Ascending aorta (tissue), 2 donors: Measurements from ENCODE around the gene TNIK. TPM values are rescaled to one million over a fixed set of nuclear protein-coding genes. Genes with fewer than 3 reads are reported as not detected.

ENCODE experiments used
- DNase-seq, 2 donors: peaks; one replicate each; pipeline ENCODE4 v3.0.0-alpha.2; 2019; ENCODE audit warnings: low spot score in 2 of 2
- H3K27ac ChIP-seq, 2 donors: fragments of 200-600 bp; sonication (generic); one replicate each; pipeline ENCODE4 v1.5.1; 2016 to 2017; ENCODE audit warnings: mild to moderate bottlenecking in 1 of 2
- H3K27me3 ChIP-seq: fragments of 200-600 bp; sonication (generic); one replicate; pipeline ENCODE4 v1.5.1; 2017
- H3K36me3 ChIP-seq, 2 donors: fragments of 200-600 bp; sonication (generic); one replicate each; pipeline ENCODE4 v1.5.1; 2016
- H3K4me1 ChIP-seq, 2 donors: fragments of 200-600 bp; sonication (generic); one replicate each; pipeline ENCODE4 v1.5.1; 2016 to 2017; ENCODE audit warnings: mild to moderate bottlenecking in 1 of 2
- H3K4me3 ChIP-seq, 2 donors: fragments of 200-600 bp; sonication (generic); one replicate each; pipeline ENCODE4 v1.5.1; 2016 to 2017; ENCODE audit warnings: mild to moderate bottlenecking in 1 of 2
- H3K9me3 ChIP-seq, 2 donors: fragments of 200-600 bp; sonication (generic); one replicate each; pipeline ENCODE4 v1.5.1; 2016
- CTCF ChIP-seq, 3 experiments: fragments of 200-600 bp in 2 of 3; fragments of 450-650 bp in 1 of 3; sonication (generic) in 2 of 3; IDR thresholded peaks; one replicate each; pipeline ENCODE4 v1.5.1; 2016 to 2019; ENCODE audit warnings: antibody characterized with exemption in 3 of 3, mild to moderate bottlenecking in 1 of 3, moderate library complexity in 1 of 3
- intact Hi-C: fragments of 100-400 bp; cut with DNase I; formaldehyde crosslinking; loops from one replicate; pipeline ENCODE4 v1.15.1; 2023
- total RNA-seq: library from RNA; depleted of rRNA; stranded (reverse); fragments of >200 nt; gene quantifications from one replicate; pipeline ENCODE4 v1.1.0, GENCODE V29; 2016

The TNIK gene
- total RNA-seq, 1 donor from 2014 or later = 0.75 TPM

GRCh38 chr3:171436380-171436779, 23.8 kb downstream of the TNIK start:
- DNase-seq = no peak
- no peak for TF ChIP-seq CTCF (IDR thresholded peaks at IDR 0.05)
- no peaks in the 10 kb centered on the region for H3K36me3 ChIP-seq
- no peak overlapping the region for H3K4me3 ChIP-seq
- intact Hi-C loops = no loop called here
- no peaks in the 10 kb centered on the region for H3K4me1 ChIP-seq
- H3K27ac ChIP-seq = no peak overlapping the region
- no peaks in the 10 kb centered on the region for H3K9me3 ChIP-seq
- no peaks in the 10 kb centered on the region for H3K27me3 ChIP-seq

DNA sequence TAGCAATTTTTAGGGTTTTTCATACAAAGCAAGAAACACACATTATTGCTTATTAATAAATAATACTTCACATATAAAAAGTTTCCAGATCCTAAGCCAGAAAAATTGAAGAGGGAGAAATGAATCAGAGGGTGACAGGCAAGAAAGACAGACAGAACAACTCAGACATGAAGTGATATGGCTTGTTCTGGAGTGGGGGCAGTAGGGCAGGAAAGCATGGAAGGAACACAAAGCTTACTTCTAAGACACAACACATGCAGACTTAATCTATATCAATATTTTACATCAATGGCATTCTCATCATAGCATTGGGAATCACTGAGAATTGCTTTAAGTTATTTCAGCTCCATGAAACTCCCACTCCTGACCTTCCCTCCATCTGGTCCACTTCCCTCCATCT, 24.4 kb downstream of the TNIK start:
- no peaks in the 10 kb centered on the region for H3K4me1 ChIP-seq
- H3K27me3 ChIP-seq = no peaks in the 10 kb centered on the region
- no peak overlapping the region for H3K4me3 ChIP-seq
- H3K9me3 ChIP-seq = no peaks in the 10 kb centered on the region
- intact Hi-C loops = no loop called here
- TF ChIP-seq CTCF (IDR thresholded peaks at IDR 0.05) = no peak
- no peak for DNase-seq
- no peaks in the 10 kb centered on the region for H3K36me3 ChIP-seq
- no peak overlapping the region for H3K27ac ChIP-seq

- intact Hi-C loops = no loop called here
- Histone ChIP-seq H3K4me3 (no peak overlapping the region), H3K4me1 (no peaks in the 10 kb centered on the region), H3K27ac (no peak overlapping the region), H3K27me3 (no peaks in the 10 kb centered on the region), H3K9me3 (no peaks in the 10 kb centered on the region), H3K36me3 (no peaks in the 10 kb centered on the region)
- TF ChIP-seq CTCF (IDR thresholded peaks at IDR 0.05) = no peak
- no peak for DNase-seq
Measured at GRCh38 chr3:171435143-171435542, 25.1 kb downstream of the TNIK start.

DNA sequence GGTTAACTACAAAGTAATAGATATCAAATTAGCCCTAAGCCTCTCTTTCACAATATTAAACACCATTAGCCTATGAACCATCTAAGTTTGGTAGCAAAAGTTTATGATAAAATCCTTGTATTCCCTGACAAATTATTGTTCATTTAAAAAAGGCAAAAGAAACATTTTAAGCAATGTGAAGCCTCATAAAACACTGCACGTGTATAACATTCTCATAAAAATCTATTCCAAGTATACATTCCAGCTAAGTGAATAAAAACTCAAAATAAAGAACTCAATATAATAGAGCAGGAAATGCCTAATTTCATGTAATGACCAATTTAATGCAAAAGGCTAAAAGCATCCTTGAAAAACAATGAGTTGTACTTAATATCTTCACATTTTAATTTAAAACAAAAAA, 27.7 kb downstream of the TNIK start:
- no peak for TF ChIP-seq CTCF (IDR thresholded peaks at IDR 0.05)
- intact Hi-C loops = no loop called here
- H3K36me3 ChIP-seq = no peaks in the 10 kb centered on the region

GRCh38 chr3:171431550-171431949, 28.7 kb downstream of the TNIK start:
- TF ChIP-seq CTCF (IDR thresholded peaks at IDR 0.05) = no peak
- H3K9me3 ChIP-seq = no peaks in the 10 kb centered on the region
- H3K27me3 ChIP-seq = no peaks in the 10 kb centered on the region
- intact Hi-C loops = no loop called here
- H3K4me3 ChIP-seq = no peak overlapping the region
- no peak for DNase-seq
- no peak overlapping the region for H3K27ac ChIP-seq
- H3K4me1 ChIP-seq = no peaks in the 10 kb centered on the region
- no peaks in the 10 kb centered on the region for H3K36me3 ChIP-seq

More for the DNA sequence above, 27.7 kb downstream of the TNIK start:
- Histone ChIP-seq H3K4me3 (no peak overlapping the region), H3K4me1 (no peaks in the 10 kb centered on the region), H3K9me3 (no peaks in the 10 kb centered on the region), H3K27ac (no peak overlapping the region), H3K27me3 (no peaks in the 10 kb centered on the region)
- DNase-seq = no peak

DNA sequence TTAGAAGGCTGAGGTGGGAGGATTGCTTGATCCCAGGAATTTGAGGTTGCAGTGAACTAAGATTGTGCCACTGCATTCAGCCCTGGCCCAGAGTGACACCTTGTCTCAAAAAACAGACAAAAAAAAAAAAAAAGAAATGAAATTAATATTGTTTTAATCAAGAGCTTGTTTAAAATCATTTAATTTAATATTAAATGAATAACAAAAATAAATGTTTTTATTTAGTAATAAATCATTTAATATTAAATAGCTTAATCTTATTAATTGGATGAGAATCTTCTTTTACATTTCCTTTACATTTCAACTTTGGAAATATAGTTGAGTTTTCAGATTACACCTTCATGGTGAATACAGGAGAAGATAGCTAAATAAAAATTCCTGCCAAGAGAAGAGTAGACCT, 29.7 kb downstream of the TNIK start:
- no peaks in the 10 kb centered on the region for H3K4me1 ChIP-seq
- H3K27me3 ChIP-seq = no peaks in the 10 kb centered on the region
- no peak for TF ChIP-seq CTCF (IDR thresholded peaks at IDR 0.05)
- no peak for DNase-seq
- no peak overlapping the region for H3K4me3 ChIP-seq
- H3K27ac ChIP-seq = no peak overlapping the region
- no peaks in the 10 kb centered on the region for H3K9me3 ChIP-seq
- intact Hi-C loops = no loop called here
- H3K36me3 ChIP-seq = no peaks in the 10 kb centered on the region
